T1000 (cell line): ENCODE data around the gene MTA3.
"Not testable (repeated sequence)": the region's sequence is repeated elsewhere in the genome, so short reads cannot be mapped to it uniquely, and the experiment has no call there.

Experiments used
- DNase-seq: peaks from one replicate; lab custom pipeline; 2025; ENCODE audit warnings: mixed read lengths; lab: John Stamatoyannopoulos, UW

The MTA3 gene

GRCh38 chr2:42663106-42663780, 94.8 kb downstream of the MTA3 start:
- DNase-seq: peak; percentile 20

GRCh38 chr2:42663828-42664227, 95.4 kb downstream of the MTA3 start:
- DNase-seq: no peak

GRCh38 chr2:42673989-42674579, 105.7 kb downstream of the MTA3 start:
- no peak for DNase-seq

- no peak for DNase-seq
Observed at GRCh38 chr2:42675815-42676214, 107.4 kb downstream of the MTA3 start.

- no peak for DNase-seq
Observed at GRCh38 chr2:42685303-42685702, 116.9 kb downstream of the MTA3 start.

- no peak for DNase-seq
Observed at GRCh38 chr2:42693013-42693615, 124.7 kb downstream of the MTA3 start.

- no peak for DNase-seq
Observed at GRCh38 chr2:42693688-42694479, 125.5 kb downstream of the MTA3 start.

- DNase-seq: no peak
Observed at GRCh38 chr2:42696987-42697386, 128.6 kb downstream of the MTA3 start.

- DNase-seq: no peak
Observed at GRCh38 chr2:42698940-42699339, 130.5 kb downstream of the MTA3 start.

GRCh38 chr2:42706836-42707235, 138.4 kb downstream of the MTA3 start:
- DNase-seq: no peak

- no peak for DNase-seq
Observed at GRCh38 chr2:42708179-42708578, 139.7 kb downstream of the MTA3 start.

GRCh38 chr2:42711896-42712295, 143.5 kb downstream of the MTA3 start:
- no peak for DNase-seq

GRCh38 chr2:42712934-42713333, 144.5 kb downstream of the MTA3 start:
- no peak for DNase-seq

- no peak for DNase-seq
Observed at GRCh38 chr2:42713920-42714319, 145.5 kb downstream of the MTA3 start.

- DNase-seq: no peak
Observed at GRCh38 chr2:42714686-42715085, 146.3 kb downstream of the MTA3 start.

- DNase-seq: no peak
Observed at GRCh38 chr2:42721898-42722297, 153.5 kb downstream of the MTA3 start.

- no peak for DNase-seq
Observed at GRCh38 chr2:42722320-42723190, 154.1 kb downstream of the MTA3 start.

GRCh38 chr2:42723465-42723864, 155.0 kb downstream of the MTA3 start:
- DNase-seq: no peak

- no peak for DNase-seq
Observed at GRCh38 chr2:42724886-42725285, 156.5 kb downstream of the MTA3 start.

GRCh38 chr2:42725657-42726056, 157.2 kb downstream of the MTA3 start:
- no peak for DNase-seq

- no peak for DNase-seq
Observed at GRCh38 chr2:42726680-42727079, 158.2 kb downstream of the MTA3 start.

- not testable (repeated sequence) for DNase-seq
Observed at GRCh38 chr2:42731316-42731715, 162.9 kb downstream of the MTA3 start.
